ENCODE data around the gene HOXC10.

Gene HOXC10

DNA sequence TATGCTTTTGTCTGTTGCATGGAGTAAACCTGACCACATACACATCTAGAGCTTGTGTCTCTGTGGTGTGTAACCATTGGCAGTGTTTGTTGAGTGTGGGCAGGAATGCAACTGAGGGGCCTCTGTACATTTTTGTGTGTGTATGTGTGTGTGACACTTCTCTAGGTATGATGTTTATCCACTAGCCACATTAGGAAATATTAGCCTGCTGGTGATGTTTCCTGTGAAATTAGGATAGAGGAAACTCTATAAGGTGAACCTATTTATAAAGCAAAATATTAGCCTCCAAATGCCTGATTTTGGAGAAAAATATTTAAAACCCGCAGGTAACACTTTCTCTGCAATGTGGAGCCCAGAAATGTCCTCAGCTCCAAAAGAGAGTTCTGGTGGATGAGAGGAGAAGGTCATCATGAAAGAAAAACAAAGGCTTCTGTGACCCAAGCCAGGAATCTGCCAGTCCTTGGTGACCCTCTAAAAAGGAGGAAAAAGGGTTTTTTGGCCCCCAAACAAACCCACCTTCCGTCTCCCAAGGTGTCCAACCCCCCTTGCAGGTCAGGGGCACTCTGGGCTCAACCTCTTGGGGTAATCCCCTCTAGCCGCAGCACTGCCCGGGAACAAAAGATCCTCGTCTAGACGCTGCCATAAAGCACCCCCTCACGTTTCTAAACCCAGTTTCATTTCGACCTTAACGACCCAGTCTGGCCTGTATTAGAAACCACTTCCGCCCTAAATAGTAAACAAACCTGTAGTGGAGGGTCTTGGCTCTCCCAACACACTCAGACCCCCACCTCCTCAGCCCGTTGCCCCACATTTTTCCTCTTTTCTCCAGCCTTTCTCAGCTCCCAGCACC is 7.1 kb upstream of the HOXC10 start:
- Histone ChIP-seq H3K79me2 (ENCODE audit: control insufficient read depth, insufficient read depth, low read length) (no peaks in the 10 kb centered on the region), H3K36me3 (ENCODE audit: control insufficient read depth, insufficient read depth, low read length) (no peaks in the 10 kb centered on the region), H3K79me1 (ENCODE audit: low read length) (no peaks in the 10 kb centered on the region), H3K4me3 (ENCODE audit: low read length) (no peak overlapping the region), H3K23ac (ENCODE audit: low read length) (no peak overlapping the region), H4K8ac (ENCODE audit: low read depth, low read length) (no peak overlapping the region), H3K4me2 (ENCODE audit: low read length) (no peak overlapping the region), H2AK5ac (ENCODE audit: low read length) (no peak overlapping the region), H3K27ac (ENCODE audit: low read depth, low read length) (no peak overlapping the region), H2BK5ac (ENCODE audit: low read length) (no peak overlapping the region), H3K9ac (ENCODE audit: low read length) (no peak overlapping the region), H4K5ac (ENCODE audit: low read length) (no peak overlapping the region), H3K56ac (ENCODE audit: low read length) (no peak overlapping the region), H2BK15ac (replicated peaks; ENCODE audit: low read depth) (no peak overlapping the region), H3K4ac (ENCODE audit: low read depth, low read length) (no peak overlapping the region), H2BK120ac (ENCODE audit: low read depth, low read length) (no peak overlapping the region), H3K4me1 (ENCODE audit: control insufficient read depth, low read depth, low read length) (no peaks in the 10 kb centered on the region), H3K18ac (ENCODE audit: low read length) (no peak overlapping the region), H3K27me3 (ENCODE audit: insufficient read depth, low read length, poor library complexity) (peaks cover 90% of the 10 kb centered on the region)
- no peak for DNase-seq
- no CpG with 5 or more reads among the region's 11 CpGs for WGBS (ENCODE audit: extremely low coverage, insufficient coverage, low lambda C conversion rate)

DNA sequence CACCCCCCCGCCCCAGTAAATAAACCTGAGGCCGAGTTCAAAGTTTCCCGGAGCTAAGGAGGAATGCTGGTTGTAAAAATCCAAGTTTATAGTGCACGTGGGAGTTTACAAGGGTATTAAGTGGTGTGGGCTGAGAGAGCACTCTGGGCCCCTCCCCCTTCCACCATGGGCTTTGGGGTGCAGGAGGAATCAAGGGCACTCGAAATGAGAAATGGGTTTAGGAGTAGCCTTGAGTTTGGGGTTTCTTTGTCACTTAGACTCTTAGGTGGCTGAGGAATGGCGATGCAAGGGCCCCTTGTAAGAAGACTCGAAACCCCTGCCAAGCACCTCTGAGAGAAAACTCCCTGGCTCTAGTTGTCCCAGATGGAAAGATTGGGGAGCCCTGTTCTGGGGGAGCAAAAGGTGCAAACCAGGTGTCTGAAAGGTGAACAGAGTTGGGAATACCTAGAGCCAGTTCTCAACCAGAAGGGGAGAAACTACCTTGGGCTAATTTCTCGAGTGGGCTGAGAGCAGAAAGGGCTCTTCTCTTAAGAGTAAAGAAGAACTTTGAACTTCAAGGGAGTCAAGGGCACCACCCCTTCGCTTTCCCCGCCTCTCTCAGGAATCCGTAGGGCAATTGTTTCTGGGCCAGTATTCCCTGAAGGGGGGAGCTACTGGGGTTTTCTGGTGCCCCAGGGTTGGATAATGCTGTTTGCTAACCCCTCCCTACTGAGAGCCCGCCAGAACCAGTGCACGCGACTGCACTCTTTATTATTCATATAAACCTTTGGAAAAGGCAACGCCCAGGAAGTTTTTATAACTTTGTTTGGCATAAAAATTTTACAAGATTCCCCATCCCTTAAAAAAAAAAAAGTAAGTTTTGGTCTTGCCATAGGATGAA is 6.2 kb upstream of the HOXC10 start:
- H3K79me1 ChIP-seq (ENCODE audit: low read length) = no peaks in the 10 kb centered on the region
- no peak overlapping the region for H2BK15ac ChIP-seq (replicated peaks; ENCODE audit: low read depth)
- H3K27ac ChIP-seq (ENCODE audit: low read depth, low read length) = no peak overlapping the region
- no peak overlapping the region for H3K23ac ChIP-seq (ENCODE audit: low read length)
- no peak overlapping the region for H2BK120ac ChIP-seq (ENCODE audit: low read depth, low read length)
- no peak for DNase-seq
- H2BK5ac ChIP-seq (ENCODE audit: low read length) = no peak overlapping the region
- H4K5ac ChIP-seq (ENCODE audit: low read length) = no peak overlapping the region
- H4K8ac ChIP-seq (ENCODE audit: low read depth, low read length) = no peak overlapping the region
- no peak overlapping the region for H3K4me2 ChIP-seq (ENCODE audit: low read length)
- H3K4ac ChIP-seq (ENCODE audit: low read depth, low read length) = no peak overlapping the region
- H2AK5ac ChIP-seq (ENCODE audit: low read length) = no peak overlapping the region
- WGBS (ENCODE audit: extremely low coverage, insufficient coverage, low lambda C conversion rate) = no CpG with 5 or more reads among the region's 15 CpGs
- no peaks in the 10 kb centered on the region for H3K79me2 ChIP-seq (ENCODE audit: control insufficient read depth, insufficient read depth, low read length)
- peaks cover 90% of the 10 kb centered on the region for H3K27me3 ChIP-seq (ENCODE audit: insufficient read depth, low read length, poor library complexity)
- H3K36me3 ChIP-seq (ENCODE audit: control insufficient read depth, insufficient read depth, low read length) = no peaks in the 10 kb centered on the region
- H3K18ac ChIP-seq (ENCODE audit: low read length) = no peak overlapping the region
- no peaks in the 10 kb centered on the region for H3K4me1 ChIP-seq (ENCODE audit: control insufficient read depth, low read depth, low read length)
- H3K9ac ChIP-seq (ENCODE audit: low read length) = no peak overlapping the region
- H3K4me3 ChIP-seq (ENCODE audit: low read length) = no peak overlapping the region
- no peak overlapping the region for H3K56ac ChIP-seq (ENCODE audit: low read length)

DNA sequence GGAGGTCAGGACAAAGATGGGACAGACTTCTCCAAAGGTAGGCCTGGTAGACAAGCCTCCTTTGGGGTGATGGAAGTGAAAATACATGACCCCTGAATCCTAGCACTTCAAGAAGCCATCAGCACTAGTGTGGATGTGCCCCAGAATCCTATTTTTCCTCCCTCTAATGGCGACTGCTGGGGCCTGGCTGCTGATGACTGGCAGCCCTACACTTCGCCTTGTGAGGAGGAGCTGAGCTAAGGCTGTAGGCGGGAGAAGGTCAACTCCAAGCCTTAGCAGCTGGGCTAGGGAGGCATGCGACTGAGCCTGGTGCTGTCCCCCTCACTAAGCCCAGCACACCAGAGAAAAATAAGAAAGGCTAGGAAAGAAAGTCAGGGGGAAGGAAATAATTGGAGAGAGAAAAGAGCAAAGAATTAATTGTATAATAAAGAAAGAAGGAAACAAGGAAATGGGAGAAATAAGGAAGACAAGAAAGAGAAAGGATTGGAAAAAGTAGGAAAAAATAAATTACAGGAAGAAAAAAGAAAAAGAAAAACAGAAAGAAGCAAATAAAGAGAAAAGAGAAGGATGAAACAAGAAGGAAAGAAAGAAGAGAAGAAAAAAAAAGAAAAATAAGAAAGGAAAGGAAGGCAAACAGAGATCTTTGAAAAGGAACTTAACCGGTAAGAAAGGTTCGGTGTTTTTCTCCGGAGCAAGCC is 4.7 kb upstream of the HOXC10 start:
- Histone ChIP-seq H2BK5ac (ENCODE audit: low read length) (no peak overlapping the region), H2BK120ac (ENCODE audit: low read depth, low read length) (no peak overlapping the region), H3K56ac (ENCODE audit: low read length) (no peak overlapping the region), H3K4me1 (ENCODE audit: control insufficient read depth, low read depth, low read length) (no peaks in the 10 kb centered on the region), H3K9ac (ENCODE audit: low read length) (no peak overlapping the region), H4K5ac (ENCODE audit: low read length) (no peak overlapping the region), H3K4ac (ENCODE audit: low read depth, low read length) (no peak overlapping the region), H2BK15ac (replicated peaks; ENCODE audit: low read depth) (no peak overlapping the region), H3K23ac (ENCODE audit: low read length) (no peak overlapping the region), H3K18ac (ENCODE audit: low read length) (no peak overlapping the region), H3K4me2 (ENCODE audit: low read length) (no peak overlapping the region), H4K8ac (ENCODE audit: low read depth, low read length) (no peak overlapping the region), H3K36me3 (ENCODE audit: control insufficient read depth, insufficient read depth, low read length) (no peaks in the 10 kb centered on the region), H3K27ac (ENCODE audit: low read depth, low read length) (no peak overlapping the region), H3K79me2 (ENCODE audit: control insufficient read depth, insufficient read depth, low read length) (no peaks in the 10 kb centered on the region), H3K79me1 (ENCODE audit: low read length) (no peaks in the 10 kb centered on the region), H2AK5ac (ENCODE audit: low read length) (no peak overlapping the region), H3K27me3 (ENCODE audit: insufficient read depth, low read length, poor library complexity) (peaks cover 86% of the 10 kb centered on the region), H3K4me3 (ENCODE audit: low read length) (no peak overlapping the region)
- DNase-seq = no peak
- no CpG with 5 or more reads among the region's 7 CpGs for WGBS (ENCODE audit: extremely low coverage, insufficient coverage, low lambda C conversion rate)

DNA sequence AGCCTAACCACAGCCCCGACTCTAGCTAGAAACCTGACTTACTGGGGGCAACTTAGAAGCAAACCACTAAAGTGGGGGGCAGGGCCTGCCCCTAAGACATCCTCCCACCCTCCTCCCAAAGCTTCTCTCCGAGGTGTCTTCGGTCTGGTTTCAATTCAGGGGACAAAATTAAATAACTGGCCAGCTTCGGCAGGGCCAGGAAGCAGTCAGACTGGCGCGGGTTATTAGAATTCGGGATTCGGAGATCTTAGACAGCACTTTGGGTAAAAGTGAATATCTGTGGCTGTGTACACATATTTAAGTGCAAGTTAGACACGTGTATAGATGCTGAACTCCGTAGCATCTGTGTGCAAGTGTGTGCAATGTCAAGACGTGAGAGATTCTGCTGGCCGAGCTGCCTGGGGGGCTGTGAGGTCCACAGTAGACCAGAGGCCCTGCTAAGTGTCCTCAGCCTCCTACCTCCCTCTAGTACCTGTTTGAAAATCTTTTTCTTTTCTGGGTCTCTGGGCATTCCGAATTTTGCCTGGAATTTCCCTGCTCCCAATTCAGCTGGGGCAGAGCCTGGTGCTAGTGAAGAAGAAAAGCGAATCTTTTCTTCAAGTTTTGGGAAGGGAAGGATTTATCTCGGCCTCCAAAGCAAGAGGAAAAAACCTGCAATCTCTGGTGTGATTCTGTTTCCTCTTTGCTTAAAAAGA is 4.0 kb upstream of the HOXC10 start:
- H3K18ac ChIP-seq (ENCODE audit: low read length) = no peak overlapping the region
- H3K79me2 ChIP-seq (ENCODE audit: control insufficient read depth, insufficient read depth, low read length) = no peaks in the 10 kb centered on the region
- DNase-seq = no peak
- H2BK120ac ChIP-seq (ENCODE audit: low read depth, low read length) = no peak overlapping the region
- H3K4ac ChIP-seq (ENCODE audit: low read depth, low read length) = no peak overlapping the region
- H3K9ac ChIP-seq (ENCODE audit: low read length) = no peak overlapping the region
- H3K56ac ChIP-seq (ENCODE audit: low read length) = no peak overlapping the region
- no peak overlapping the region for H4K5ac ChIP-seq (ENCODE audit: low read length)
- no peaks in the 10 kb centered on the region for H3K36me3 ChIP-seq (ENCODE audit: control insufficient read depth, insufficient read depth, low read length)
- H3K23ac ChIP-seq (ENCODE audit: low read length) = no peak overlapping the region
- no peak overlapping the region for H4K8ac ChIP-seq (ENCODE audit: low read depth, low read length)
- H2BK5ac ChIP-seq (ENCODE audit: low read length) = no peak overlapping the region
- WGBS (ENCODE audit: extremely low coverage, insufficient coverage, low lambda C conversion rate) = no CpG with 5 or more reads among the region's 15 CpGs
- no peaks in the 10 kb centered on the region for H3K79me1 ChIP-seq (ENCODE audit: low read length)
- H2AK5ac ChIP-seq (ENCODE audit: low read length) = no peak overlapping the region
- no peak overlapping the region for H3K4me2 ChIP-seq (ENCODE audit: low read length)
- H3K27ac ChIP-seq (ENCODE audit: low read depth, low read length) = no peak overlapping the region
- no peaks in the 10 kb centered on the region for H3K4me1 ChIP-seq (ENCODE audit: control insufficient read depth, low read depth, low read length)
- H2BK15ac ChIP-seq (replicated peaks; ENCODE audit: low read depth) = no peak overlapping the region
- H3K4me3 ChIP-seq (ENCODE audit: low read length) = no peak overlapping the region
- peaks cover 86% of the 10 kb centered on the region for H3K27me3 ChIP-seq (ENCODE audit: insufficient read depth, low read length, poor library complexity)

DNA sequence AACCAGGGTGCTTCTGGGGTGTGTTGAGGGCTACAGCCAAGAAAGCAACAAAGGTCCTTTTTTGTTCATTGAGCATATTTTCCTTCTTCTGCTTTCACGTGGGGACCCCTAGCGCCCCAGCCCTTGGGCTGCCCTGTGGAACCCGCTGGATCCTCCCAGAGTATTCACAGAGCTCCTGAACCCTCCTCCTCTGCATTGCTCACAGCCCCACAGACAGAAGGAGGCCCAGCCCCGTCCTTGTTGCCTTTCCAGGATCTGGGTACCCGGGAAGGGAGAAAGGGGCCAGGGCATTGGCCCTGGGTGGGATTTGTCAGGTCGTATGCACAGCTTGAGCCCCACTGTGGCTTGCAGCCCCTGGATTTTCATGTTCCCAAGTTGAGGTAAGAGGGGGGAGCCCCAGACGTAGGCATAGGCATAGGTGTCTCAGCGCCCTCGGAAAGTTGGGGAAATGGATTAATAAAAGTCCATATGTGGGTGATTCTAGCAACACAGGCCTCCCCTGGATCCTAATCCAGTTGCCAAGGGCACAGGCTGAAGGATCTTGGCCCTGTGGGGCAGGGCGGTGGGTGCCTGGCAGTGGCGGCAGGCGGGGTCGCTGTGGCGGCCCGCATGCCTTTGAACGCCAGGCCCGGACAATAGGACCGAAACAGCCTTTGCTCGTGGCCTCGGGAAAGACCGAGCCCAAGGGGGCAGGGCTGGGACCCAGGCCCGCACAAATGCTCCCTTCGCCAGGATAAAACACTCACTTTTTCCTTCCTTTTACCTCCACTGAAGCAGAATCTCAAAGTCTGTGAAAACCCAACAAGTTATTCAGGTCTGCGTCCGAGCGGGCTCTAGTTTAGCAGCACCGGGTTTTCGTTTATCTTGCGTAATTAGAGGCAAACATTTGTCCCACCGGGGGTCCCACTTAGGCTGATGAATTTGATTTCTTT is 3.0 kb upstream of the HOXC10 start:
- no peak overlapping the region for H3K18ac ChIP-seq (ENCODE audit: low read length)
- no peak overlapping the region for H3K23ac ChIP-seq (ENCODE audit: low read length)
- H3K4me2 ChIP-seq (ENCODE audit: low read length) = no peak overlapping the region
- no peaks in the 10 kb centered on the region for H3K36me3 ChIP-seq (ENCODE audit: control insufficient read depth, insufficient read depth, low read length)
- H3K4ac ChIP-seq (ENCODE audit: low read depth, low read length) = no peak overlapping the region
- H3K27ac ChIP-seq (ENCODE audit: low read depth, low read length) = no peak overlapping the region
- H3K4me3 ChIP-seq (ENCODE audit: low read length) = no peak overlapping the region
- H3K9ac ChIP-seq (ENCODE audit: low read length) = no peak overlapping the region
- no peak overlapping the region for H4K8ac ChIP-seq (ENCODE audit: low read depth, low read length)
- no CpG with 5 or more reads among the region's 30 CpGs for WGBS (ENCODE audit: extremely low coverage, insufficient coverage, low lambda C conversion rate)
- DNase-seq = no peak
- H3K56ac ChIP-seq (ENCODE audit: low read length) = no peak overlapping the region
- H3K4me1 ChIP-seq (ENCODE audit: control insufficient read depth, low read depth, low read length) = no peaks in the 10 kb centered on the region
- no peaks in the 10 kb centered on the region for H3K79me2 ChIP-seq (ENCODE audit: control insufficient read depth, insufficient read depth, low read length)
- no peak overlapping the region for H2BK120ac ChIP-seq (ENCODE audit: low read depth, low read length)
- no peak overlapping the region for H2AK5ac ChIP-seq (ENCODE audit: low read length)
- H2BK15ac ChIP-seq (replicated peaks; ENCODE audit: low read depth) = no peak overlapping the region
- H3K79me1 ChIP-seq (ENCODE audit: low read length) = no peaks in the 10 kb centered on the region
- H3K27me3 ChIP-seq (ENCODE audit: insufficient read depth, low read length, poor library complexity) = peaks cover 89% of the 10 kb centered on the region
- H4K5ac ChIP-seq (ENCODE audit: low read length) = no peak overlapping the region
- no peak overlapping the region for H2BK5ac ChIP-seq (ENCODE audit: low read length)
